Activated CD8-positive, alpha-beta memory T cell treated with anti-CD3 and anti-CD28 coated beads, Interleukin-2, amount 50 U/mL, for 4 hours (primary cell): Measurements from ENCODE around the gene TTLL5.

Source experiments
- DNase-seq: peaks from one replicate; pipeline ENCODE4 v3.0.0-alpha.2; 2020

Gene TTLL5

GRCh38 chr14:75660630-75661498, at the start of gene TTLL5, which contains the start of gene ERG28:
Gene TTLL5 (plus strand): TSS chr14:75661246. CDS start chr14:75663150, 1,904 bp downstream.
Gene ERG28 (minus strand): TSS chr14:75660876. CDS start chr14:75657502, 3,374 bp downstream.
- DNase-seq, result peak; percentile 96

- no peak for DNase-seq
Observed at GRCh38 chr14:75612157-75612556, 48.9 kb upstream of the TTLL5 start.

GRCh38 chr14:75614179-75614578, 46.9 kb upstream of the TTLL5 start:
- DNase-seq, result no peak

GRCh38 chr14:75615200-75615599, 45.8 kb upstream of the TTLL5 start:
- DNase-seq, result no peak

- no peak for DNase-seq
Observed at GRCh38 chr14:75619548-75619947, 41.5 kb upstream of the TTLL5 start.

GRCh38 chr14:75625034-75625433, 36.0 kb upstream of the TTLL5 start:
- no peak for DNase-seq

- no peak for DNase-seq
Observed at GRCh38 chr14:75626396-75626795, 34.6 kb upstream of the TTLL5 start.

GRCh38 chr14:75626863-75627262, 34.2 kb upstream of the TTLL5 start:
- no peak for DNase-seq

GRCh38 chr14:75627406-75627805, 33.6 kb upstream of the TTLL5 start:
- DNase-seq, result no peak

GRCh38 chr14:75628816-75629215, 32.2 kb upstream of the TTLL5 start:
- no peak for DNase-seq

GRCh38 chr14:75630695-75631452, 30.2 kb upstream of the TTLL5 start:
- no peak for DNase-seq

- no peak for DNase-seq
Observed at GRCh38 chr14:75631453-75631831, 29.6 kb upstream of the TTLL5 start.

GRCh38 chr14:75634848-75635247, 26.2 kb upstream of the TTLL5 start:
- no peak for DNase-seq

- DNase-seq, result no peak
Observed at GRCh38 chr14:75636100-75636692, 24.9 kb upstream of the TTLL5 start.

- no peak for DNase-seq
Observed at GRCh38 chr14:75640876-75641275, 20.2 kb upstream of the TTLL5 start.

GRCh38 chr14:75643985-75644384, 17.1 kb upstream of the TTLL5 start:
- no peak for DNase-seq

- DNase-seq, result no peak
Observed at GRCh38 chr14:75645056-75645455, 16.0 kb upstream of the TTLL5 start.

GRCh38 chr14:75646762-75647161, 14.3 kb upstream of the TTLL5 start:
- no peak for DNase-seq

- DNase-seq, result no peak
Observed at GRCh38 chr14:75647640-75648039, 13.4 kb upstream of the TTLL5 start.

- DNase-seq, result no peak
Observed at GRCh38 chr14:75648066-75648838, 12.8 kb upstream of the TTLL5 start.

- no peak for DNase-seq
Observed at GRCh38 chr14:75649337-75649736, 11.7 kb upstream of the TTLL5 start.

GRCh38 chr14:75649773-75650172, 11.3 kb upstream of the TTLL5 start:
- no peak for DNase-seq
